H1 (cell line): ENCODE results near the gene CADM1. TPM values are rescaled to one million over a fixed set of nuclear protein-coding genes. Genes with fewer than 3 reads are reported as not detected.

ENCODE experiments used
- CTCF ChIA-PET: fragments of 300-600 bp; sonication (Branson Sonifier 250); formaldehyde crosslinking; loops from one replicate; lab custom pipeline; 2021; ENCODE audit not compliant: partially characterized antibody; lab: Charles Lee
- POLR2A ChIA-PET: fragments of 300-600 bp; sonication (Branson Sonifier 250); formaldehyde crosslinking; loops from one replicate; lab custom pipeline; 2021; ENCODE audit warnings: inconsistent platforms; ENCODE audit not compliant: partially characterized antibody; lab: Charles Lee
- DNase-seq, 2 experiments: peaks; one replicate each; pipeline versions ENCODE4 v3.0.0 to v3.0.0-alpha.2; 2010 to 2022; ENCODE audit warnings: low spot score in 2 of 2, low read depth in 1 of 2, mixed read lengths in 1 of 2
- FAIRE-seq: peaks from 2 replicates; lab custom pipeline; 2011; peaks lifted over from hg19 to GRCh38; lab: Jason Lieb, UNC
- H2AFZ ChIP-seq: 2 replicates; pipeline ENCODE4 v1.8.1; 2012; ENCODE audit warnings: low read length, inconsistent platforms
- H2AK5ac ChIP-seq: 2 replicates; pipeline ENCODE4 v1.6.1; 2013; ENCODE audit warnings: low read depth, low read length
- H2BK120ac ChIP-seq: replicated peaks from 2 replicates; pipeline ENCODE3; 2013; ENCODE audit warnings: low read depth, low read length, inconsistent platforms
- H2BK12ac ChIP-seq: 2 replicates; pipeline ENCODE4 v1.6.1; 2013; ENCODE audit warnings: low read depth, low read length
- H2BK15ac ChIP-seq: 2 replicates; pipeline ENCODE4 v1.6.1; 2013; ENCODE audit warnings: low read length
- H2BK20ac ChIP-seq: 2 replicates; pipeline ENCODE4 v1.6.1; 2013; ENCODE audit warnings: low read length
- H2BK5ac ChIP-seq: 2 replicates; pipeline ENCODE4 v1.6.1; 2013; ENCODE audit warnings: low read depth, low read length
- H3K14ac ChIP-seq: 2 replicates; pipeline ENCODE4 v1.6.1; 2013; ENCODE audit warnings: inconsistent platforms; ENCODE audit not compliant: insufficient read length
- H3K18ac ChIP-seq: 2 replicates; pipeline ENCODE4 v1.6.1; 2013; ENCODE audit warnings: low read length; ENCODE audit errors: extremely low read depth
- H3K23ac ChIP-seq: 2 replicates; pipeline ENCODE4 v1.6.1; 2013; ENCODE audit warnings: inconsistent platforms; ENCODE audit not compliant: insufficient read length
- H3K23me2 ChIP-seq: 2 replicates; pipeline ENCODE4 v1.6.1; 2013; ENCODE audit warnings: low read depth, low read length
- H3K27ac ChIP-seq: 2 replicates; pipeline ENCODE4 v1.6.1; 2011; ENCODE audit warnings: low read depth, low read length, inconsistent platforms
- H3K27me3 ChIP-seq, 4 experiments: replicated peaks in 1 of 4; 1 replicate in 1 of 4; 2 replicates in 3 of 4; pipeline versions ENCODE4 v1.6.1 to v1.8.1; 2011 to 2013; ENCODE audit warnings: low read length in 3 of 4, mild to moderate bottlenecking in 3 of 4, inconsistent platforms in 2 of 4, mixed read lengths in 2 of 4, moderate library complexity in 1 of 4; ENCODE audit not compliant: control insufficient read depth in 3 of 4, insufficient read depth in 3 of 4; ENCODE audit errors: extremely low read depth in 1 of 4
- H3K36me3 ChIP-seq, 4 experiments: 2 replicates each; pipeline versions ENCODE4 v1.6.1 to v1.8.1; 2011 to 2013; ENCODE audit warnings: mild to moderate bottlenecking in 4 of 4, low read length in 3 of 4, moderate library complexity in 2 of 4, control low read depth in 1 of 4, inconsistent platforms in 1 of 4; ENCODE audit not compliant: insufficient read depth in 4 of 4, control insufficient read depth in 2 of 4
- H3K4ac ChIP-seq: replicated peaks from 2 replicates; pipeline ENCODE3; 2013; ENCODE audit warnings: low read length, low read depth, mixed read lengths, inconsistent platforms; ENCODE audit not compliant: insufficient read length
- H3K4me1 ChIP-seq, 4 experiments: replicated peaks in 1 of 4; 1 replicate in 1 of 4; 2 replicates in 3 of 4; pipeline versions ENCODE4 v1.6.1 to v1.8.1; 2011 to 2013; ENCODE audit warnings: low read length in 3 of 4, inconsistent platforms in 2 of 4, mixed read lengths in 1 of 4; ENCODE audit not compliant: insufficient read depth in 4 of 4, control insufficient read depth in 3 of 4
- H3K4me2 ChIP-seq, 2 experiments: 2 replicates each; pipeline versions ENCODE4 v1.6.1 to v1.8.1; 2011 to 2013; ENCODE audit warnings: low read depth in 2 of 2, low read length in 2 of 2, control low read depth in 1 of 2, inconsistent platforms in 1 of 2, mild to moderate bottlenecking in 1 of 2; ENCODE audit not compliant: insufficient read depth in 1 of 2
- H3K4me3 ChIP-seq, 4 experiments: fragments of 200-600, 300-600 bp in 1 of 4; sonication (generic), shearing (Covaris generic), sonication (Bioruptor Twin) in 1 of 4; 2 replicates each; pipeline versions ENCODE4 v1.5.1 to v1.8.1; 2011 to 2016; ENCODE audit warnings: low read length in 4 of 4, low read depth in 3 of 4, control low read depth in 2 of 4, inconsistent platforms in 2 of 4, mild to moderate bottlenecking in 2 of 4, mixed read lengths in 1 of 4, moderate library complexity in 1 of 4; ENCODE audit not compliant: insufficient read depth in 2 of 4; ENCODE audit errors: extremely low read depth in 1 of 4
- H3K56ac ChIP-seq: replicated peaks from 2 replicates; pipeline ENCODE3; 2013; ENCODE audit warnings: low read depth, mild to moderate bottlenecking, mixed read lengths, low read length, inconsistent platforms; ENCODE audit not compliant: insufficient read length
- H3K79me1 ChIP-seq: 2 replicates; pipeline ENCODE4 v1.6.1; 2013; ENCODE audit warnings: low read depth, low read length, control low read depth
- H3K79me2 ChIP-seq, 2 experiments: 2 replicates each; pipeline versions ENCODE4 v1.6.1 to v1.8.1; 2012 to 2013; ENCODE audit warnings: low read length in 2 of 2, mild to moderate bottlenecking in 2 of 2, inconsistent platforms in 1 of 2; ENCODE audit not compliant: insufficient read depth in 2 of 2, control insufficient read depth in 1 of 2
- H3K9ac ChIP-seq, 4 experiments: replicated peaks in 1 of 4; 1 replicate in 1 of 4; 2 replicates in 3 of 4; pipeline versions ENCODE4 v1.6.1 to v1.8.1; 2011 to 2013; ENCODE audit warnings: low read depth in 3 of 4, low read length in 3 of 4, control low read depth in 2 of 4, mild to moderate bottlenecking in 2 of 4, moderate library complexity in 2 of 4, inconsistent platforms in 1 of 4; ENCODE audit errors: extremely low read depth in 1 of 4
- H3K9me3 ChIP-seq, 2 experiments: 2 replicates each; pipeline versions ENCODE4 v1.6.1 to v1.8.1; 2012 to 2013; ENCODE audit warnings: mild to moderate bottlenecking in 2 of 2, moderate library complexity in 2 of 2, control low read depth in 1 of 2, inconsistent platforms in 1 of 2, low read depth in 1 of 2, low read length in 1 of 2, mixed read lengths in 1 of 2; ENCODE audit not compliant: insufficient read depth in 2 of 2
- H4K20me1 ChIP-seq, 2 experiments: replicated peaks in 1 of 2; 2 replicates each; pipeline versions ENCODE3 to v1.8.1; 2011 to 2013; ENCODE audit warnings: inconsistent platforms in 2 of 2, low read length in 2 of 2, mild to moderate bottlenecking in 1 of 2; ENCODE audit not compliant: insufficient read depth in 2 of 2, control insufficient read depth in 1 of 2
- H4K5ac ChIP-seq: 2 replicates; pipeline ENCODE4 v1.6.1; 2013; ENCODE audit warnings: low read length, low read depth, mixed read lengths, inconsistent platforms; ENCODE audit not compliant: insufficient read length
- H4K8ac ChIP-seq: 2 replicates; pipeline ENCODE4 v1.8.0; 2013; ENCODE audit warnings: mild to moderate bottlenecking, moderate library complexity, low read length, inconsistent platforms; ENCODE audit not compliant: insufficient read depth; ENCODE audit errors: extremely low read depth
- H4K91ac ChIP-seq: replicated peaks from 2 replicates; pipeline ENCODE3; 2013; ENCODE audit warnings: low read length, mixed read lengths, inconsistent platforms; ENCODE audit not compliant: insufficient read length
- CBX5 ChIP-seq: fragments of 300-800, 300-1000 bp; sonication (generic); IDR thresholded peaks from 2 replicates; pipeline ENCODE4 v1.7.1; 2016; ENCODE audit warnings: antibody characterized with exemption, low read length, low read depth
- CTBP2 ChIP-seq: IDR thresholded peaks from 2 replicates; pipeline ENCODE4 v1.7.0; 2011; ENCODE audit warnings: borderline replicate concordance, mild to moderate bottlenecking, moderate library complexity, mixed read lengths, low read length; ENCODE audit not compliant: insufficient read depth, insufficient read length
- EZH2 ChIP-seq: fragments of 200-600 bp; sonication (generic); IDR thresholded peaks from 2 replicates; pipeline ENCODE4 v1.7.1; 2012; ENCODE audit warnings: low read depth, mild to moderate bottlenecking, moderate library complexity, low read length, inconsistent platforms; ENCODE audit not compliant: severe bottlenecking
- GABPA ChIP-seq: IDR thresholded peaks from 2 replicates; pipeline ENCODE4 v1.6.1; 2011; ENCODE audit warnings: mild to moderate bottlenecking, low read length, moderate library complexity, borderline replicate concordance; ENCODE audit not compliant: insufficient read depth
- RXRA ChIP-seq: IDR thresholded peaks from 2 replicates; pipeline ENCODE4 v1.6.1; 2011; ENCODE audit warnings: low read depth, mild to moderate bottlenecking, low read length, moderate library complexity; ENCODE audit not compliant: insufficient read depth
- SAP30 ChIP-seq: fragments of 300-600 bp; sonication (generic); IDR thresholded peaks from 2 replicates; pipeline ENCODE4 v1.7.1; 2012; ENCODE audit warnings: low read length, moderate library complexity, mild to moderate bottlenecking, inconsistent platforms; ENCODE audit not compliant: insufficient read depth, insufficient replicate concordance
- TAF7 ChIP-seq: optimal IDR thresholded peaks from 2 replicates; pipeline ENCODE3; 2011; ENCODE audit warnings: low read depth, mild to moderate bottlenecking, inconsistent platforms, low read length, moderate library complexity, borderline replicate concordance
- polyA plus RNA-seq, 7 experiments: library from polyadenylated mRNA; depleted of rRNA in 3 of 7; stranded (reverse) in 5 of 7; unstranded in 2 of 7; fragments of >200 nt in 5 of 7; fragments of 200-250 nt in 2 of 7; gene quantifications; 1 replicate in 5 of 7; 2 replicates in 1 of 7; 4 replicates in 1 of 7; pipeline versions ENCODE4 v1.2.1 to v1.2.3, GENCODE V29; 2011 to 2013; ENCODE audit warnings: missing spikeins in 2 of 7, mixed read lengths in 2 of 7
- total RNA-seq: library from RNA; stranded (reverse); fragmentation: NEBNext Ultra II Directional; extraction: Animal tissue kit (Norgen Biotek cat#: 25700); gene quantifications from 2 replicates; pipeline ENCODE4 v1.2.1, GENCODE V29; 2021
- TF ChIP-seq, protein P1 (sequence below): IDR thresholded peaks from 2 replicates; pipeline ENCODE4 v1.6.1; 2012; ENCODE audit warnings: low read length, inconsistent platforms

The CADM1 gene
- total and polyA plus RNA-seq, 2 of the 8 experiments (the other 6 are each of a cell fraction or from before 2014, with no cell fraction given), result 8.3 to 25.3 TPM

DNA sequence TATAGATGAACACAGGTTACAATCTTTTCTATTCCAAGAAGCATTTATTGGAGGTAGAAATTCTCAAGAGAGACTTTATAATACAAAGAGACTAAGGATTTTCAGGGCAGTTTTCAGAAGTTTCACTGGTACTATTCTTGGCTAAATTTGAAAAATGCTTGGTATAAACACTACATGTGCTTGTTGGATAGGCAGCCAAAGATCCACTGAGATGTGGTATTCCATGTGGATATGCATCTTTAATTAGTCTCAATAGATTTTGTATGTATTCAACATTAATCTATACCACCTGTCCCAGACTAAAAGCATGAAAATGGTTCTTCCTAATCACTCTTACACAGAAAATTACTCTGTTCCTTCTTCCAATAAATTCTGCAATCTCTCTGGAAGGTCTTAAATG, 232.6 kb downstream of the CADM1 start:
- peaks cover 0 to 5% (median 3%) of the 10 kb centered on the region in 4 experiments; a peak in 3 of 7 replicates for H3K4me1 ChIP-seq
- no peak for TF ChIP-seq CTBP2
- TF ChIP-seq, protein P1, sequence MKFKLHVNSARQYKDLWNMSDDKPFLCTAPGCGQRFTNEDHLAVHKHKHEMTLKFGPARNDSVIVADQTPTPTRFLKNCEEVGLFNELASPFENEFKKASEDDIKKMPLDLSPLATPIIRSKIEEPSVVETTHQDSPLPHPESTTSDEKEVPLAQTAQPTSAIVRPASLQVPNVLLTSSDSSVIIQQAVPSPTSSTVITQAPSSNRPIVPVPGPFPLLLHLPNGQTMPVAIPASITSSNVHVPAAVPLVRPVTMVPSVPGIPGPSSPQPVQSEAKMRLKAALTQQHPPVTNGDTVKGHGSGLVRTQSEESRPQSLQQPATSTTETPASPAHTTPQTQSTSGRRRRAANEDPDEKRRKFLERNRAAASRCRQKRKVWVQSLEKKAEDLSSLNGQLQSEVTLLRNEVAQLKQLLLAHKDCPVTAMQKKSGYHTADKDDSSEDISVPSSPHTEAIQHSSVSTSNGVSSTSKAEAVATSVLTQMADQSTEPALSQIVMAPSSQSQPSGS, result no peak
- no peak for TF ChIP-seq CBX5
- TF ChIP-seq GABPA, result no peak
- TF ChIP-seq EZH2, result no peak
- no peak for TF ChIP-seq RXRA
- no peak for TF ChIP-seq TAF7
- no peak for TF ChIP-seq SAP30
- H2BK120ac ChIP-seq, result no peak overlapping the region
- H3K23me2 ChIP-seq, result no peaks in the 10 kb centered on the region
- FAIRE-seq, result no peak
- H3K14ac ChIP-seq, result no peak overlapping the region
- no peak overlapping the region for H2AFZ ChIP-seq
- no peaks in the 10 kb centered on the region for H3K9me3 ChIP-seq
- no peak overlapping the region for H3K4me3 ChIP-seq
- no peaks in the 10 kb centered on the region for H3K79me1 ChIP-seq
- H2AK5ac ChIP-seq, result no peak overlapping the region
- H3K27me3 ChIP-seq, result no peaks in the 10 kb centered on the region
- H3K9ac ChIP-seq, result no peak overlapping the region
- H2BK20ac ChIP-seq, result no peak overlapping the region
- DNase-seq, result no peak
- H3K79me2 ChIP-seq, result no peaks in the 10 kb centered on the region
- H3K23ac ChIP-seq, result no peak overlapping the region
- no peak overlapping the region for H3K56ac ChIP-seq
- no peak overlapping the region for H2BK15ac ChIP-seq
- H2BK5ac ChIP-seq, result no peak overlapping the region
- POLR2A ChIA-PET, result no interaction called here
- H4K91ac ChIP-seq, result no peak overlapping the region
- H3K36me3 ChIP-seq, result no peaks in the 10 kb centered on the region
- H3K4me2 ChIP-seq, result no peak overlapping the region
- H3K27ac ChIP-seq, result no peak overlapping the region
- H4K20me1 ChIP-seq, result no peaks in the 10 kb centered on the region
- H3K18ac ChIP-seq, result no peak overlapping the region
- H2BK12ac ChIP-seq, result no peak overlapping the region
- CTCF ChIA-PET, result no interaction called here
- no peak overlapping the region for H3K4ac ChIP-seq
- H4K5ac ChIP-seq, result no peak overlapping the region
- H4K8ac ChIP-seq, result no peak overlapping the region
